ENCODE data around the gene AAGAB.

AAGAB gene

GRCh38 chr15:67208396-67208795 lies 46.1 kb downstream of the AAGAB start:
- no peak for DNase-seq (ENCODE audit: low read depth)

GRCh38 chr15:67207555-67208207 lies 46.8 kb downstream of the AAGAB start:
- DNase-seq (ENCODE audit: low read depth): no peak

- no peak for DNase-seq (ENCODE audit: low read depth)
Observed at GRCh38 chr15:67202991-67203390, 51.5 kb downstream of the AAGAB start.

DNA sequence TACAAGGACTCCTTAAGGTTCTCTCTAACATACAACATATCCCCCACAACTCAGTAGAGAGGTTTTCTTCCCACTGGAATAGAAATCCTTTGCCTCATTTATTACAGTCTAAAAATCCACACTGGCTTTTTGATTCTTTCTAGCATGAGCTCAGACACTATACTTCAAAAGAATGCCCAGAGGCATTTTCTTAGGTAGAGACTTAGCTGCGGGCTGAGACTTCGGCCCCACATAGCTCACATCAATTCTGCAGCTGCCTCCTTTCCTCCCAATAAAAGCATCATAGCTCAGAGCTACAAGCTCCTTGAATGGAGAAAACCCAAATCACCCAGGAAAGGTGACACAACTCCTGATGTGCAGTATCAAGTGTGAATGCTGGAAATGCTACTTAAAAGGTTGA lies 52.4 kb downstream of the AAGAB start:
- DNase-seq (ENCODE audit: low read depth): no peak

DNA sequence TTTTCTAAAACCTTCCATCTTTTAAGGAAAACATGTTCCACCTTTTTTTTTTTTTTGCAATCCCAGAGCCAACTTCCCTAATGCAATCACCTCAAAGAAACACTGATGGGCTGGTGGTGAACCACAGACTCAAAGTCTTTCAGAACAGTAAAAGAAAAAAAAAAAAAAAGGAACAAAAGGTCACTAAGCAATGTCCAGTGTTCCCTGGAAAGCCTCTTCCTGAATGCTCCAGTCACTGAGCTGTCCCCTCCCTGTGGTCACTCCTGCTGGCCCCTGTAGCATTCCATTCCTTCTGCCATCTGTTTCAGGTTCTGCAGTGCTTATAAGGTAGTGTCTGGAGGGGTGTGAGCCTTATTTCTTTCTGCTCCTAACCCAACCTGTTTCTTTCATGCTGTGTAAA lies 53.3 kb downstream of the AAGAB start:
- no peak for DNase-seq (ENCODE audit: low read depth)

DNA sequence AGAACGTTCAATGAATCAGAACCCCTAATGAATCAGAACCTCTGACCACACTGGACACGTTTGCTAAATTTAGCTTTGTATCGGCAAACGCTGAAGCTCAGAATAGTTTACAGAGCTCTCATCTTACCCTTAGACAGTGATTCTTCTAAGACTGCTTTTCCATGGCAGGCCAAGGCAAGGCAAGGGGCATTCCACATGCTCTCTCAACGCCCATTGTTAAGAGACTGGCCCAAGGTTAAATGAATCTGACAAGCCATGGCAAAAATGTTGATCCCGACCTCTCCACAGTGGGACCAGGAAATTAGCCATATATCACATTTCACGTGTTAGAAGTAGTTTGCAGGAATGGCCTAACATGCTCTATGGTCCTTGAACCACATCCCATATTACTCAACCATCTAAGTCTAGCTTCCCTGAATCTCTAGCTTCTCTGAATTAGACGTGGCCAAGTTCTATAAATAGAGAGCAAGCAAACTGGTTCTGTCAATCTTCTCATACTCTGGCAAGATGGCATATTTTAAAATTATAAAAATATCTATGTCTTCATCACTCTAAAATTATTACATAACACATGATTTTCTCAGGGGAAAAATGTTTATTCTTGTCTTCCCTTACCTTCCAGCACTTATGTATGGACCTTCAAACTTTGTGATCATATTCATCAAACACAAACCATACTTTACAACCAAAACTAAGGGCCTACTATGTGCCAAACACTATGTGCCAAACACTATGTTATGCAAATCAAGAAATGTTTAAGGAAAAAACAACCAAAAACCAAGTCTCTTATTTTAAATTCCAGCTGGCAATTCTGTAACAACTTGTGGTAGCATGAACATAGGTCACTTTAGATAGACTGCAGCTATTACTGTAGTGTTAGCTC lies 54.3 kb downstream of the AAGAB start:
- DNase-seq (ENCODE audit: low read depth): peak; percentile 61

- DNase-seq (ENCODE audit: low read depth): no peak
Observed at GRCh38 chr15:67199391-67199790, 55.1 kb downstream of the AAGAB start.

DNA sequence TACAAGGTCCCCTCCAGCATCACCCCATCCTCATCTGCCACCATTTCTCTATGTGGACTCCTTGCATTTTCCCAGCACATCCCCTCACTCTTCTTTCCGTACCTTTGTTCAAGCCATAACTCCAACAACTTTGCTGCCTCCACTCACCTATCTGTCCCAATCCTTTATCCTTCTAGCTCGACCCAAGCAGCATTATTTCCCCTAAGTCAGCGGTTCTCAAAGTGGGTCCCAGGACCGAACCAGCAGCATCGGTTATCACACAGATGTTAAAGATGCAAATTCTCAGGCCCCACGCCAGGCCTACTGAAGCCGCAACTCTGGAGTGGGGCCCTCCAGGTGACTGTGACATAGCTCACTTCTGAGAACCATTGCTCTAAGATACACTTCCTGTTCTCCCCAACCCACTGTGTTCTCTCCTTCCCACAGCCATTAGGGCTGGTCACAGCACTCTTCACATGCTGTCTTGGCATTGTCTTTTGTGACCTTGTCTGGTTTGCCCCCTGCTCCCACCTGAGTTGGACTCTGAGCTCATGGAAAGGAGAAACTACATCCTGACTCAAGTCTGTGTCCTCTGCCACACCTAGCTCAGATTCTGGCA lies 56.2 kb downstream of the AAGAB start:
- DNase-seq (ENCODE audit: low read depth): no peak

DNA sequence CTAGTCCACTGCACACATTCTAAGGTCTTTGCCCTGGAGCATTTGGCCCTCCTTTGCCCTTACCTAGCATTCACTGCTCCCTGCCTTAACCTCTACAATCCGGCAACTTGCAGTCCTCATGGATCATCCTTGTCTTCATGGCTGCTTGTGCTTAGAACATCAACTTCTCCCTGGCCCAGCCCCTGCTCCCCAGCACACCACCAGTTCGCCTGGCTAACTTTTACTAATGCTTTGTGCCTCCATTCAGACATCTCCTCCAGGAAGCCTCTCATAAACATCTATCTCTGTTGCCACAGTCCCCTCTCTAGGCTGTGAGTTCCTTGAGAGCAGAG lies 57.1 kb downstream of the AAGAB start:
- DNase-seq (ENCODE audit: low read depth): no peak

DNA sequence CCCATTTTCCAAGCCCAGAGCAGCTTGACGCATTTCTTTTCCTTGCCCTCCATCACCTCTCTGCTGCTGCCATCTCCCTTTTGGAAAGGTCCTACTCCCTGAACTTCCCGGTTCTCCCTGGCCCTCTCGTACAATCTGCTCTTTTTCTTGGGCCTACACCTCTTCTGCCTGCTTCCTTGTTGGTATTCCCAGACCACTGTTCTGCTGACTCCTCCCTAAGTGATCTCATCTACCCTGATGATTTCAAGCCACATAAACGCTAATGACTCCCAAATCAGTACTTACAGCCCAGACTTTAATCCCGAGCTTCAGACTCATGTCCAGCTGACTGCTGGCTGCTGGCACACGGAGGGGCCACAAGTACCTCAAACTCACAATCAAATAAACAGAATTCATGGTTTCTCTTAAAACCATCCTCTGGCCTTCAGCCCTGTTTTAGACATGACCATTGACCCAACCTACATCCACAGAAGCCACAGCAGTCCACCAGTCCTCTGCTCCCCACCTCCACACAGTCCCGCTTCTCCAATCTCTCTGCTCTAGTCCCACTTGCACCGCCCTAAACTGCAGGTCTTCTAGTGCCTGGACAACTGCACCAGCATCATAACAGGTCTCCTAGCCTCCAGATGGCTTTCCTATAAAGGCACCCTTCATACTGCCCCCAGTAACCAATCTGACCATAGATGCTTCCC lies 57.6 kb downstream of the AAGAB start:
- peak; percentile 93 for DNase-seq (ENCODE audit: low read depth)

DNA sequence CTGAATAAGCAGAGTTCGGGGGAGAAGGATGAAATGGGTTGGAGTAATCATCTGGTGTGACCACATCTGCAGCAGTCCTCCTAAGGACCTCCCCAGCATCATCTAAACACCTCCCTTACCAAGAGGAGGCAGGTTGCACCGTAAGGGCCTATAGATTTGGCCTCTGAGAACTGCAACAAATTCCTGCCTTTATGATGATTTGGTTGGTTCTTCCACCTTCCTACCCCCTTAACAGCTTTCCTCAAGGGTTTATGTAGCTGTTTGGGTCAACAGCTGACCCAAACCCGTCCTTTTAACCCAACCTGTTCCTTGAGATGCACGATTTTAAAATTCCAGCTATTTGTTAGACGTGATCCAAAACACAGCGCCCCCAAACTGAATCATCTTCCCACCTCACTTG lies 58.2 kb downstream of the AAGAB start:
- DNase-seq (ENCODE audit: low read depth): no peak

GRCh38 chr15:67195305-67195704 lies 59.2 kb downstream of the AAGAB start:
- DNase-seq (ENCODE audit: low read depth): no peak

DNA sequence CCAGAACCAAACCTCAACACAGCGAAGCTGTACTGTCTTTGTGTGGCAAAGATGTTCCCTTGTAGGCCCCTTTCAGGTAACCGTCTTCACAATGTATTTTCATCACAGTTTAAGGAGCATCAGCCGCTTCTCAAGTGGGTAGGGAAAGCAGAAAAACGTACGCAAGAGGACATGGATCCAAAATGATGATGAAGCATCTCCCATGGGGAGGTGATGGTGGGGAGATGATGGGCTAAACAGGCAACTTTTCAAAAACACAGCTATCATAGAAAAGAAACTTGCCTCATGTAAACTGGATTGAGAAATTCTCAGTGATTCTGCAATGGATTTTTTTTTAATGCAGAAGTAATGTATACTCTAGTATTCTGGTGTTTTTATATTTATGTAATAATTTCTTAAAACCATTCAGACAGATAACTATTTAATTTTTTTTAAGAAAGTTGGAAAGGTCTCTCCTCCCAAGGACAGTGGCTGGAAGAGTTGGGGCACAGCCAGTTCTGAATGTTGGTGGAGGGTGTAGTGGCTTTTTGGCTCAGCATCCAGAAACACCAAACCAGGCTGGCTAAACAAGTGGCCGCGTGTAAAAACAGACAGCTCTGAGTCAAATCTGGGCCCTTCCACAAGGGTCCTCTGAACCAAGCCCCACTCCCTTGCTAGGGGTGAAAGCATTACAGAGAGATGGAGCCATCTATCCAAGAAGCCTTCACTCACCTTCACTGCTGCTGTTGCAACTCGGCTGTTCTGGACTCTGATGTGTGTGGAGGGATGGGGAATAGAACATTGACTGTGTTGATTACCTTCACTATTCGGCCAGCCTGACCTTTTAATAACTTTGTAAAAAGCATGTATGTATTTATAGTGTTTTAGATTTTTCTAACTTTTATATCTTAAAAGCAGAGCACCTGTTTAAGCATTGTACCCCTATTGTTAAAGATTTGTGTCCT lies 60.0 kb downstream of the AAGAB start:
- peak; percentile 61 for DNase-seq (ENCODE audit: low read depth)

GRCh38 chr15:67193223-67193990 lies 61.1 kb downstream of the AAGAB start:
- no peak for DNase-seq (ENCODE audit: low read depth)

- DNase-seq (ENCODE audit: low read depth): no peak
Observed at GRCh38 chr15:67192185-67192820, 62.2 kb downstream of the AAGAB start.

- DNase-seq (ENCODE audit: low read depth): no peak
Observed at GRCh38 chr15:67190813-67191212, 63.6 kb downstream of the AAGAB start.

- no peak for DNase-seq (ENCODE audit: low read depth)
Observed at GRCh38 chr15:67190326-67190725, 64.1 kb downstream of the AAGAB start.

DNA sequence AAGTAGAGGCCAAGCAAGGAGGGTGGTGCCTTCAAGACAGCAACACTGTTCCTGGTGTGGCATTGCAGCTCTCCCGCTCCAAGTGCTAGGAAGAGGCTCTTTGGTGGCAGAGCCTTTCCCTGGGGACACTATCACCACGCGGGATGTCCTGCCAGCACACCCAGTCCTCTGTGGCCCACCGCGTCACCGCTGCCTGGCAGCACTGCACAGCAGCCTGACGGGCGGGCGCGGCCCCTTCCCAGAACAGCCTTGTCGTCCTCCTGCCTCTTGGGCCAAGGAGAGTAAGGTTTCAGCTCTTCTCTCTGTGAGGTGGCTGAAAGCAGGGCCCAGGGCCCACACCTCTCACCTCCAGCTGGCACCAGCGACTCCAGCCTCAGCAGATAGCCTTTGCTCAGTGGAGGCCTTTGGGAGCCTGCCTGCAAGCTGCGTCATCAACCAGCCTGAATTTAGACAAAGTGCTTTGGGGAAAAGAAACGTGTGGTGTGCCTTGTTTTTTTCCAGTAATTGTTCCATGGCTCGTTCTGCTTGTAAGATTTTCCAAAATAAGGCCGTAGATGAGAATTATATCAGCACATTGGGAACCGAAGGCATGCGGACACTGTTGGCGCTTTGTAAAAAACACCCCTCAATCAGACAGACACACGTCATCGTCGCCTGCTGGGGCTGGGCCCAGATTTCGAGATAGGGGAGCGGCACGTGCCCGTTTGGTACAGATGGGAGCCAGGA lies 65.0 kb downstream of the AAGAB start:
- DNase-seq (ENCODE audit: low read depth): no peak

DNA sequence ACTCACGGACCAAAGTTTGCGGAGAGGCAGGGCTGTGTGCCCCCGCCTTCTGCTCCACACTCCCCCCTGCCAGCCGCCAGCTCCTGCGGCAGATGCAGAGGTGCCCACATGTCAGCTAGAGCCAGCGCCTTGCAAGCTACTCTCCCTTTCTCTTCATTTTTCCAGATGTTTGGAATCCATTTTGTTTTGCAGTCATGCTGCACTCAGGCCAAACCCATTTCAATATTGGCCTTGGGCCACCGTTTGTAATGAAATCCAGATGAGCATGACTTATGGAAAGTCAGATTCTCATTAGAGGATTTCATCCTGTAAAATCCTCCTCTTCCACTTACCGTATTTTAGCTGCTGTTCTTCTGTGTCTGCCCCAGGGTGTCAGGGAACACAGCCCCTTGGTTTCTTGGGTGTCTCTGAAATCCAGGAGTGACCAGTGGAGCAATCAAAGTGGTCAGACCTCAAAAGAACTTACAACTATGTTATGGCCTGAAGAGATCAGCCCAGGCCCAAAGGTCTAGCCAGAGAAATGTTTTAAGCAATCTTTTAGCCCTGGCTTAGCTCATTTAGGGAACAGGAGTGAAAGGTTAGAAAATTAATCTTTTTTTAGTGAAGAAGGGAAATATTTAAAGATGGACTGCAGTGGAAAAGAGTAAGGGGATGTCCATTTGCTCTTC lies 65.8 kb downstream of the AAGAB start:
- DNase-seq (ENCODE audit: low read depth): peak; percentile 89
